ENCODE measurements around the gene CTPS2.
"Not testable (repeated sequence)": the region's sequence is repeated elsewhere in the genome, so short reads cannot be mapped to it uniquely, and the experiment has no call there.

CTPS2 gene

DNA sequence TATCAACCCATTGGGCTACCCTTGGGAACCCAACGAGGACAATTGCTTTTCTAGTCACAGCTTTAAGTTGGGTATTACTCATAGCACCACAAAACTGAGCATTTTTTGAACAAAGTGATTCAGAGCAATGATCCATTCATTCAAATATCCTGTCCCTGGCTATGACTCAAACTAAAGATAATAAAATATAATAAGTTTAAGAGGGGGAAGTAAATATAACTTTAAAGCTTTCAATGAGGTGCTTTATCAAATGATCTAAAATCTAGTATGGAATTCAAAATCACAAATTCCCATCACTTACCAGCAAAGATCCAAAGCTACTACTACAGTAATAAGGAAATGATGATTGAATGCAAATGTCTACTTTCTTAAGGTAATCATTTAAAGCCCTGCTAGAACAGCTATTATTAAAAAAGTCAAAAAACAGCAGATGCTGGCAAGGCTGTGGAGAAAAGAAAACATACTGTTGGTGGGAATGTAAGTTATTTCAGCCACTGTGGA, 102.3 kb downstream of the CTPS2 start:
- DNase-seq (ENCODE audit: low read depth in 2 of 2, low spot score in 1 of 2), result no peak

GRCh38 chrX:16606142-16606720, 106.2 kb downstream of the CTPS2 start:
- no peak for DNase-seq (ENCODE audit: low read depth in 2 of 2, low spot score in 1 of 2)

DNA sequence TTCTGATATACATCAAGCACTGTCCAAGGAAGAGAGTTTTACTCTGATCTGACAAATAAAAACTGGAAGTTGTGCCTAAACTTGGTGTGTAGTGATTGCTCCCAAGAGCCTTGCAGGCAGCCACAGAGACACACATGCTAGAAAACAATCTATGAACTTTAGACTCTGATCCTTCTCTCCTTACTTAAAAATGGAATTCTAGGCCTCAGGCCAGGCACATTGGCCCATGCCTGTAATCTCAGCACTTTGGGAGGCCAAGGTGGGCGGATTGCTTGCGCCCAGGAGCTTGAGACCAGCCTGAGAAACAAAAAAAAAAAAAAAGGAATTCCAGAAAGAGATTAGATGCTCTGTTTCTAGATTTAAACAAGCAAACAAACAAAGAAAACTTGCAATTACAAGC, 108.1 kb downstream of the CTPS2 start:
- DNase-seq (ENCODE audit: low read depth in 2 of 2, low spot score in 1 of 2), result no peak

DNA sequence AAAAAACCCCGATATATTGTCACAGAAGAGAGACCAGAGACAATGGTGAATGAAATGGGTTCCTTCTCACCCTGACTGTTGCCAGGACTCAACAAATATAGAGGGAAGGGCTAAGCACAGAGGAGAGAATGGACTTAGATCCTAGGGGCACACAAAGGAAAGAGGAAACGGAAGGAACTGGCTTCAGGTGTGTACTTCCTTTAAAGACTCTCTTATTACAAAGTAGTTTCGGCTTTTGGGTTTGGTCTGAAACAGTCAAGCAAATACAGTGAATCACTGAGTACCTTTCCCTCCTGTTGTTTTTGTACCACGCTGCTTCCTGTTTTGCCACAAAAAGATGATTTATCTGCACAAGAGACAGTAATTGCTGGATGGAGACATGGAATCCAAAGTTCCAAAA, 108.6 kb downstream of the CTPS2 start:
- no peak for DNase-seq (ENCODE audit: low read depth in 2 of 2, low spot score in 1 of 2)

GRCh38 chrX:16603235-16603634, 109.2 kb downstream of the CTPS2 start:
- not testable (repeated sequence) for DNase-seq (ENCODE audit: low read depth in 2 of 2, low spot score in 1 of 2)

- DNase-seq (ENCODE audit: low read depth in 2 of 2, low spot score in 1 of 2), result no peak
Measured at GRCh38 chrX:16601885-16602284, 110.6 kb downstream of the CTPS2 start.

GRCh38 chrX:16594490-16594889, 118.0 kb downstream of the CTPS2 start:
- DNase-seq (ENCODE audit: low read depth in 2 of 2, low spot score in 1 of 2), result no peak

DNA sequence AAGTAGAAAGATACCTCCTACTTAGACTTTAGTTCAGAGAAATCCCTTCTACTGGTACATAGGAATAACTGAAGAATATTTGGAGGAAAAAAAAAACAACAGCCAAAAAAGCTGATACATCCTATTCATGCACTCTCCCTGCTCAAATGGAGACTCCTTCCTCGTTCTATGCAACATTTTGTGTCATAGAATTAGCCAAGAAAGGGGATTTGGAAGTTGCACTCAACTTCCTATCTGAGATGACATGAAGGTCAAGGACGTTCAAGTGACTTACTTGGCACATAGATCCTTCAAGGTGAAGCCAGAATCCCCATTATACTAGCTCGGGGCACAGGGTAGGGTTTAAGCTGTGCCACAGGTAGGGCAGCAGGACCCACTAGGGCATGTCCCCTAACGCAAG, 118.7 kb downstream of the CTPS2 start:
- DNase-seq (ENCODE audit: low read depth in 2 of 2, low spot score in 1 of 2), result no peak

DNA sequence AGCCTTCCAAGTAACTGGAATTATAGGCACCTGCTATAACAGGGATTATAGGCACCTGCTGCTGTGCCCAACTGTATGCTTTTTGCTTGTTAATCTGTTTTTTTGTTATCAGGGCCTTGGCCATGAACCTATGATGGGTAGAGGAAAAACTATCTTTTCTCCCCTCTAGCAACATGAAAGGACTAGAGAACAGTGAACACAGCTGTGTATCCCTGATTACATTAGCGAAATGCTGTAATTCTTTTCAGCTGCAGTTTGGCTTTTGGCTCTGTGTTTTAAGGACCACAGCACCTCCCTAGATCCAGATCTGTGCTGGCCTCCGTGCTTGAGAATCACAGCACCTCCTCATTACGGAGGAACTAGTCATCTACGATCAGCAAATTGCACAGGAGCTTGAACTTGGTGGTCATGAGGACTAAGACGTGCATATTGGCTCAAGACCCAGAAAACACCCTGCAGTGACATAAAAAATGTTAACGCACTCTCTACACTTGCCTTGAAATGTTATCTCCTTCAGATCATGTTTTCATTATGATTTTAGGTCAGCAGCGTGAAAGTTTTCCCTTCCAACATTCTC, 120.2 kb downstream of the CTPS2 start:
- no peak for DNase-seq (ENCODE audit: low read depth in 2 of 2, low spot score in 1 of 2)

GRCh38 chrX:16589826-16590225, 122.6 kb downstream of the CTPS2 start:
- DNase-seq (ENCODE audit: low read depth in 2 of 2, low spot score in 1 of 2), result no peak

- no peak for DNase-seq (ENCODE audit: low read depth in 2 of 2, low spot score in 1 of 2)
Measured at GRCh38 chrX:16589211-16589610, 123.3 kb downstream of the CTPS2 start.

DNA sequence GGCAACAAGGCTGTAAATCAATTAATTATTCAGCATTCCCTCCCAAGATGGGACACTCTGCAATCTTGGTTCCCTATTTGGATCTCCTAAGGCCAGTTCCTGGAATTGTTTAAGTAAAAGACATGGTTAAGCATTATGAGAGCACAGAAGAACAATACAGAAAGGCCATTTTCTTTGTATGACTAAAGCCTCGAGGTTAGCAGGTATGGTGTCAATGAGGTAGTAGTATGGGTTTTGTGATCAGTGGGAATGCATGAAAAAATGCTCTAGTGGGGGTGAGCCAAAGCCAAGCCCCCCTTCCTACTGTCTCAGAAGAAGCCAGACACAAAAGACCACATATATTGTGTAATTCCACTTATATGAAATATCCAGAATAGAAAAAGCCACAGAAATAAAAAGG, 124.2 kb downstream of the CTPS2 start:
- no peak for DNase-seq (ENCODE audit: low read depth in 2 of 2, low spot score in 1 of 2)

DNA sequence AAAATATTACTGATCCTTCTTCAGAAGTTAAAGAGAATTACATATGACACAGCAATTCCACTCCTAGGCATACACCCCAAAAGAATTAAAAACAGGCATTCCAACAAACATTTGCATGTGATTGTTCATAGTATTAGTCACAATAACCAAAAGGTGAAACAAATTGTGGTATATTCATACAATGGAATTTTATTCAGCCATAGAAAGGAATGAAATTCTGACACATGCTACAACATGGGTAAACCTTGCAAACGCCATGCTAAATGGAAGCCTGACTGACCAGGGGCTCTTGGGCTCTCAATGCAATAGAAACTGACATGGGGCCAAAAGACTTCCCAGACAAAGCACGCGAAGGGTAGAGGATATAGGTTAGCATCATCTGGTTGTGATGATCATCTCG, 124.6 kb downstream of the CTPS2 start:
- DNase-seq (ENCODE audit: low read depth in 2 of 2, low spot score in 1 of 2), result no peak

- no peak for DNase-seq (ENCODE audit: low read depth in 2 of 2, low spot score in 1 of 2)
Measured at GRCh38 chrX:16586377-16587112, 125.9 kb downstream of the CTPS2 start.

- DNase-seq (ENCODE audit: low read depth in 2 of 2, low spot score in 1 of 2), result no peak
Measured at GRCh38 chrX:16585486-16586376, 126.7 kb downstream of the CTPS2 start.

- not testable (repeated sequence) for DNase-seq (ENCODE audit: low read depth in 2 of 2, low spot score in 1 of 2)
Measured at GRCh38 chrX:16580004-16580797, 132.3 kb downstream of the CTPS2 start.

GRCh38 chrX:16579517-16579916, 133.0 kb downstream of the CTPS2 start:
- no peak for DNase-seq (ENCODE audit: low read depth in 2 of 2, low spot score in 1 of 2)

GRCh38 chrX:16578218-16578617, 134.3 kb downstream of the CTPS2 start:
- no peak for DNase-seq (ENCODE audit: low read depth in 2 of 2, low spot score in 1 of 2)

DNA sequence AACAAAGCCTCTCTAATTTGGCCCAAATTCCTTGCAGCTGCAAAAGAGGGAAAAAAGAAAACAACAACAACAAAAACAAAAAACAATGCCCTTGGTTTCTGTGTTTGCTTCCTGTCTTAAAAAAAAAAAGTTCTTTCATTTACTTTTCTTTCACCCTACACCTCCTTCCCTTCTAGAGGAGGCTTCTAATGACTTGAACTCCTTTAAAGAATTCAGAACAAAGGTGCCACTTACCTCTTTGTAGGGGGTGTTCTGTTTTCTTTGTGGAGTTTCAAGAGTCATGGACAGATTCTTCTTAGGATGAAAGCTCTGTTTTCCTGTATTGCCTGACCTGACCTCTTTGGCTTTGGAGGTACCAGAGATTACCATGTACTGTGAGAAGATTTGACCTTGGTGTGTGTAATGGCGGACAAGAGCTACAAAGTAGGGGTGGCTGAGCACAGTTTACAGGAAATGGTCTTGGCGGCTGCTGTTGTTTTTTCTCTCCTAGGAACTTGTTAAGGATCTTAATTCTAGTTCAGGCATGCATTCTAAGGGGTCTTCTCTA, 134.9 kb downstream of the CTPS2 start:
- no peak for DNase-seq (ENCODE audit: low read depth in 2 of 2, low spot score in 1 of 2)

- not testable (repeated sequence) for DNase-seq (ENCODE audit: low read depth in 2 of 2, low spot score in 1 of 2)
Measured at GRCh38 chrX:16575388-16575787, 137.1 kb downstream of the CTPS2 start.

Measured in stimulated activated CD8-positive, alpha-beta memory T cell treated with anti-CD3 and anti-CD28 coated beads, Interleukin-4, amount 100 ng/mL, for 4 hours (primary cell).